SU-DHL-6 (cell line): ENCODE data around the gene DIPK1B.
"Not testable (repeated sequence)": the region's sequence is repeated elsewhere in the genome, so short reads cannot be mapped to it uniquely, and the experiment has no call there.

ENCODE experiments used
- EZH2phosphoT487 ChIP-seq: fragments of 200-600 bp; sonication (generic), shearing (Covaris generic); conservative IDR thresholded peaks from 2 replicates; pipeline ENCODE4 v1.6.1; 2018; ENCODE audit warnings: mild to moderate bottlenecking, antibody characterized with exemption, low read length, moderate library complexity, mixed read lengths
- TF ChIP-seq, protein P1 (sequence below): fragments of 200-600 bp; sonication (generic); IDR thresholded peaks from one replicate; pipeline ENCODE4 v1.5.1; 2017; ENCODE audit warnings: antibody characterized with exemption, mild to moderate bottlenecking, low read length, moderate library complexity; ENCODE audit not compliant: insufficient read depth, poor library complexity, severe bottlenecking

DNA sequence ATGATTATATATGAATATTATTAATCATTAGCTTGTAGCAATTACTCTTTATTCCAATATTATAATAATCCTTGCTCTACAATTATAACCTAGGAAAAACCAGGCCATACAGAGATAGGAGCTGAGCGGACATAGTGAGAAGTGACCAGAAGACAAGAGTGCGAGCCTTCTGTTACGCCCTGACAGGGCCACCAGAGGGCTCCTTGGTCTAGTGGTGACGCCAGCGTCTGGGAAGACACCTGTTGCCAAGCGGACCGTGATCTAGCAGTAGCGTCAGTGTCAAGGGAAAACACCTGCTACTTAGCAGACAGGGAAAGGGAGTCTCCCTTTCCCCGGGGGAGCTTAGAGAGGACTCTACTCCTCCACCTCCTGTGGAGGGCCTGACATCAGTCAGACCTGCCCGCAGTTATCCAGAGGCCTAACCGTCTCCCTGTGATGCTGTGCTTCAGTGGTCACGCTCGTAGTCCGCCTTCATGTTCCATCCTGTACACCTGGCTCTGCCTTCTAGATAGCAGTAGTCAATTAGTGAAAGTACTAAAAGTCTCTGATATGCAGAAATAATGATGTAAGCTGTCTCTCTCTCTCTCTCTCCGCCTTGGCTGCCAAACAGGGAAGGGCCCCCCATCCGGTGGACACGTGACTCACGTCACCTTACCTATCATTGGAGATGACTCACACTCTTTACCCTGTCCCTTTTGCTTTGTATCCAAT is 54.2 kb downstream of the DIPK1B start:
- TF ChIP-seq, protein P1, sequence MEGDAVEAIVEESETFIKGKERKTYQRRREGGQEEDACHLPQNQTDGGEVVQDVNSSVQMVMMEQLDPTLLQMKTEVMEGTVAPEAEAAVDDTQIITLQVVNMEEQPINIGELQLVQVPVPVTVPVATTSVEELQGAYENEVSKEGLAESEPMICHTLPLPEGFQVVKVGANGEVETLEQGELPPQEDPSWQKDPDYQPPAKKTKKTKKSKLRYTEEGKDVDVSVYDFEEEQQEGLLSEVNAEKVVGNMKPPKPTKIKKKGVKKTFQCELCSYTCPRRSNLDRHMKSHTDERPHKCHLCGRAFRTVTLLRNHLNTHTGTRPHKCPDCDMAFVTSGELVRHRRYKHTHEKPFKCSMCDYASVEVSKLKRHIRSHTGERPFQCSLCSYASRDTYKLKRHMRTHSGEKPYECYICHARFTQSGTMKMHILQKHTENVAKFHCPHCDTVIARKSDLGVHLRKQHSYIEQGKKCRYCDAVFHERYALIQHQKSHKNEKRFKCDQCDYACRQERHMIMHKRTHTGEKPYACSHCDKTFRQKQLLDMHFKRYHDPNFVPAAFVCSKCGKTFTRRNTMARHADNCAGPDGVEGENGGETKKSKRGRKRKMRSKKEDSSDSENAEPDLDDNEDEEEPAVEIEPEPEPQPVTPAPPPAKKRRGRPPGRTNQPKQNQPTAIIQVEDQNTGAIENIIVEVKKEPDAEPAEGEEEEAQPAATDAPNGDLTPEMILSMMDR = not testable (repeated sequence)
- TF ChIP-seq EZH2phosphoT487 = not testable (repeated sequence)
